Activated T-cell treated with anti-CD3 and anti-CD28 coated beads, Interleukin-2, amount 50 U/mL, for 24 hours (primary cell): Measurements from ENCODE around the gene CCNC.

ENCODE experiments used
- DNase-seq: peaks from one replicate; pipeline ENCODE4 v3.0.0-alpha.2; 2020
- H3K27ac Mint-ChIP-seq: 2 replicates; pipeline ENCODE4 v1.8.0; 2020; ENCODE audit warnings: mild to moderate bottlenecking, mixed read lengths
- H3K27me3 Mint-ChIP-seq: 2 replicates; pipeline ENCODE4 v1.8.0; 2020; ENCODE audit warnings: mixed read lengths
- H3K36me3 Mint-ChIP-seq: 2 replicates; pipeline ENCODE4 v1.8.0; 2020; ENCODE audit warnings: low read depth, mixed read lengths
- H3K4me1 Mint-ChIP-seq: 2 replicates; pipeline ENCODE4 v1.8.0; 2020; ENCODE audit warnings: low read depth, mixed read lengths
- H3K4me3 Mint-ChIP-seq: 2 replicates; pipeline ENCODE4 v1.8.0; 2020; ENCODE audit warnings: mild to moderate bottlenecking, moderate library complexity, mixed read lengths
- H3K9me3 Mint-ChIP-seq: 2 replicates; pipeline ENCODE4 v1.8.0; 2020; ENCODE audit warnings: mixed read lengths

CCNC gene

GRCh38 chr6:99568103-99568933 lies at the start of gene CCNC:
TSS of gene CCNC (minus strand) at chr6:99568660. CDS start at chr6:99568527, 133 bp downstream.
- DNase-seq = peak; percentile 95
- peaks cover 26% of the 10 kb centered on the region for H3K36me3 Mint-ChIP-seq
- peak within 1 kb of the TSS; percentile 98 for H3K27ac Mint-ChIP-seq
- H3K4me3 Mint-ChIP-seq = peak within 1 kb of the TSS; percentile 98
- no peaks in the 10 kb centered on the region for H3K9me3 Mint-ChIP-seq
- peaks cover 36% of the 10 kb centered on the region for H3K4me1 Mint-ChIP-seq
- H3K27me3 Mint-ChIP-seq = no peaks in the 10 kb centered on the region

- Mint-ChIP-seq H3K4me3 (no peak overlapping the region), H3K4me1 (peaks cover 9% of the 10 kb centered on the region), H3K27me3 (peaks cover 88% of the 10 kb centered on the region), H3K9me3 (no peaks in the 10 kb centered on the region), H3K36me3 (no peaks in the 10 kb centered on the region), H3K27ac (no peak overlapping the region)
- DNase-seq = no peak
Observed at GRCh38 chr6:99617131-99617530, 48.7 kb upstream of the CCNC start.

- DNase-seq = peak; percentile 57
- H3K27ac Mint-ChIP-seq = peak overlapping the region; percentile 57
- peak overlapping the region; percentile 67 for H3K4me3 Mint-ChIP-seq
- H3K27me3 Mint-ChIP-seq = peaks cover 89% of the 10 kb centered on the region
- no peaks in the 10 kb centered on the region for H3K9me3 Mint-ChIP-seq
- H3K4me1 Mint-ChIP-seq = peaks cover 30% of the 10 kb centered on the region
- no peaks in the 10 kb centered on the region for H3K36me3 Mint-ChIP-seq
Observed at GRCh38 chr6:99614430-99615186, 46.1 kb upstream of the CCNC start.

- no peak overlapping the region for H3K27ac Mint-ChIP-seq
- peaks cover 3% of the 10 kb centered on the region for H3K9me3 Mint-ChIP-seq
- H3K27me3 Mint-ChIP-seq = peaks cover 90% of the 10 kb centered on the region
Observed at GRCh38 chr6:99613705-99614429, 45.4 kb upstream of the CCNC start.

GRCh38 chr6:99613409-99613704 lies 44.9 kb upstream of the CCNC start:
- Mint-ChIP-seq H3K36me3 (no peaks in the 10 kb centered on the region), H3K27me3 (peaks cover 90% of the 10 kb centered on the region), H3K4me3 (no peak overlapping the region), H3K9me3 (peaks cover 4% of the 10 kb centered on the region), H3K4me1 (peaks cover 35% of the 10 kb centered on the region), H3K27ac (no peak overlapping the region)
- DNase-seq = peak; percentile 60

More at GRCh38 chr6:99613705-99614429, 45.4 kb upstream of the CCNC start:
- DNase-seq = peak; percentile 65
- peaks cover 33% of the 10 kb centered on the region for H3K4me1 Mint-ChIP-seq
- no peaks in the 10 kb centered on the region for H3K36me3 Mint-ChIP-seq
- H3K4me3 Mint-ChIP-seq = peak overlapping the region; percentile 67

GRCh38 chr6:99612551-99613408 lies 44.3 kb upstream of the CCNC start:
- Mint-ChIP-seq H3K36me3 (no peaks in the 10 kb centered on the region), H3K4me3 (no peak overlapping the region), H3K9me3 (peaks cover 4% of the 10 kb centered on the region), H3K4me1 (peaks cover 38% of the 10 kb centered on the region), H3K27me3 (peaks cover 90% of the 10 kb centered on the region), H3K27ac (peak overlapping the region; percentile 40)
- peak; percentile 39 for DNase-seq

- H3K27me3 Mint-ChIP-seq = peaks cover 90% of the 10 kb centered on the region
- peaks cover 4% of the 10 kb centered on the region for H3K9me3 Mint-ChIP-seq
- no peak for DNase-seq
- H3K36me3 Mint-ChIP-seq = no peaks in the 10 kb centered on the region
- peaks cover 45% of the 10 kb centered on the region for H3K4me1 Mint-ChIP-seq
- no peak overlapping the region for H3K4me3 Mint-ChIP-seq
- peak overlapping the region; percentile 11 for H3K27ac Mint-ChIP-seq
Observed at GRCh38 chr6:99611148-99611547, 42.7 kb upstream of the CCNC start.

GRCh38 chr6:99609905-99610489 lies 41.5 kb upstream of the CCNC start:
- Mint-ChIP-seq H3K4me3 (no peak overlapping the region), H3K36me3 (no peaks in the 10 kb centered on the region), H3K9me3 (peaks cover 4% of the 10 kb centered on the region), H3K27ac (no peak overlapping the region), H3K4me1 (peaks cover 47% of the 10 kb centered on the region), H3K27me3 (peaks cover 90% of the 10 kb centered on the region)
- DNase-seq = no peak

- DNase-seq = no peak
- peaks cover 90% of the 10 kb centered on the region for H3K27me3 Mint-ChIP-seq
- H3K27ac Mint-ChIP-seq = no peak overlapping the region
- no peaks in the 10 kb centered on the region for H3K36me3 Mint-ChIP-seq
- peaks cover 4% of the 10 kb centered on the region for H3K9me3 Mint-ChIP-seq
- no peak overlapping the region for H3K4me3 Mint-ChIP-seq
- peaks cover 51% of the 10 kb centered on the region for H3K4me1 Mint-ChIP-seq
Observed at GRCh38 chr6:99608886-99609482, 40.5 kb upstream of the CCNC start.

- Mint-ChIP-seq H3K4me3 (no peak overlapping the region), H3K4me1 (peaks cover 58% of the 10 kb centered on the region), H3K9me3 (peaks cover 4% of the 10 kb centered on the region), H3K27me3 (peaks cover 95% of the 10 kb centered on the region), H3K27ac (no peak overlapping the region), H3K36me3 (no peaks in the 10 kb centered on the region)
- DNase-seq = no peak
Observed at GRCh38 chr6:99608059-99608885, 39.8 kb upstream of the CCNC start.

- Mint-ChIP-seq H3K27ac (no peak overlapping the region), H3K4me1 (peaks cover 63% of the 10 kb centered on the region), H3K36me3 (no peaks in the 10 kb centered on the region), H3K4me3 (no peak overlapping the region), H3K27me3 (peaks cover 95% of the 10 kb centered on the region), H3K9me3 (peaks cover 4% of the 10 kb centered on the region)
- no peak for DNase-seq
Observed at GRCh38 chr6:99607416-99608036, 39.1 kb upstream of the CCNC start.

- Mint-ChIP-seq H3K4me1 (peaks cover 65% of the 10 kb centered on the region), H3K9me3 (peaks cover 4% of the 10 kb centered on the region), H3K27ac (peak within 1 kb of the TSS; percentile 18), H3K4me3 (no peak within 1 kb of the TSS), H3K36me3 (no peaks in the 10 kb centered on the region), H3K27me3 (peaks cover 96% of the 10 kb centered on the region)
- peak; percentile 34 for DNase-seq
Observed at GRCh38 chr6:99606656-99607415, 38.4 kb upstream of the CCNC start, which contains the start of gene PRDM13. TSS of gene PRDM13 (plus strand) at chr6:99606833. CDS start at chr6:99607035, 202 bp downstream.
